ENCODE results near the gene GATAD1.

DNA sequence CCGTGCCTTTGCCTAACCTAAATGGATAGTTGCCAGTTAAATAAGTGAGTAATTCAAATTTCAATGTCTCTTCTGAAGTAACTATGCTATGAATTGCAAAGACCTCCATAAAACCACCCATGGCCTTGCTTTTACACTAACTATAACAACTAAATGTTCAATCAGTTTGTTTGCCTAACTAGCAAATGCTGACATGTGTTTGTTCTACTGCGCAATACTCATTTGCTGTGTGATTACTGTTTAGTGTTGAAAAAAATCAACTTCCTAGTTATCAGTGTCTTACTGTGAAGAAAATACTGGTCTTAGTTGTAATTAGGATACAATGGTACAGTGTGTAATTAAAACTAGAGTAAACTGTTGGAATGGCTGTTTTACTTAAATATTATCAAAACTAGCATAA lies 47.3 kb upstream of the GATAD1 start:
- TF ChIP-seq, protein P1, sequence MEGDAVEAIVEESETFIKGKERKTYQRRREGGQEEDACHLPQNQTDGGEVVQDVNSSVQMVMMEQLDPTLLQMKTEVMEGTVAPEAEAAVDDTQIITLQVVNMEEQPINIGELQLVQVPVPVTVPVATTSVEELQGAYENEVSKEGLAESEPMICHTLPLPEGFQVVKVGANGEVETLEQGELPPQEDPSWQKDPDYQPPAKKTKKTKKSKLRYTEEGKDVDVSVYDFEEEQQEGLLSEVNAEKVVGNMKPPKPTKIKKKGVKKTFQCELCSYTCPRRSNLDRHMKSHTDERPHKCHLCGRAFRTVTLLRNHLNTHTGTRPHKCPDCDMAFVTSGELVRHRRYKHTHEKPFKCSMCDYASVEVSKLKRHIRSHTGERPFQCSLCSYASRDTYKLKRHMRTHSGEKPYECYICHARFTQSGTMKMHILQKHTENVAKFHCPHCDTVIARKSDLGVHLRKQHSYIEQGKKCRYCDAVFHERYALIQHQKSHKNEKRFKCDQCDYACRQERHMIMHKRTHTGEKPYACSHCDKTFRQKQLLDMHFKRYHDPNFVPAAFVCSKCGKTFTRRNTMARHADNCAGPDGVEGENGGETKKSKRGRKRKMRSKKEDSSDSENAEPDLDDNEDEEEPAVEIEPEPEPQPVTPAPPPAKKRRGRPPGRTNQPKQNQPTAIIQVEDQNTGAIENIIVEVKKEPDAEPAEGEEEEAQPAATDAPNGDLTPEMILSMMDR (IDR thresholded peaks at IDR 0.05; ENCODE audit: low read length): no peak
- TF ChIP-seq EZH2 (optimal IDR thresholded peaks at IDR 0.05; ENCODE audit: low read depth, low read length): no peak
- no peak for TF ChIP-seq EZH2phosphoT487 (IDR thresholded peaks at IDR 0.05; ENCODE audit: low read length)
